ENCODE data around the gene LCLAT1.

Gene LCLAT1

GRCh38 chr2:30649278-30649677 is 202.2 kb downstream of the LCLAT1 start:
- Histone ChIP-seq H3K27me3 (ENCODE audit: control insufficient read depth, low read length) (no peaks in the 10 kb centered on the region), H3K36me3 (ENCODE audit: control insufficient read depth, low read length) (no peaks in the 10 kb centered on the region), H3K9me3 (ENCODE audit: control insufficient read depth, insufficient read depth, low read length) (no peaks in the 10 kb centered on the region), H3K4me1 (ENCODE audit: control insufficient read depth, low read length) (no peaks in the 10 kb centered on the region), H3K4me3 (ENCODE audit: low read length) (no peak overlapping the region), H3K27ac (ENCODE audit: low read depth, low read length) (no peak overlapping the region), H3K9me2 (replicated peaks; ENCODE audit: control insufficient read depth, low read length) (no peaks in the 10 kb centered on the region), H3F3A (ENCODE audit: control insufficient read depth, insufficient read depth) (no peaks in the 10 kb centered on the region), H3K79me2 (ENCODE audit: control insufficient read depth, low read length) (no peaks in the 10 kb centered on the region), H4K20me1 (ENCODE audit: control insufficient read depth, insufficient read depth, low read depth, low read length) (no peaks in the 10 kb centered on the region), H3K4me2 (ENCODE audit: low read length) (no peak overlapping the region)
- no peak for TF ChIP-seq EZH2phosphoT487 (IDR thresholded peaks at IDR 0.05; ENCODE audit: borderline replicate concordance, low read length)
- no peak for TF ChIP-seq CTCF (IDR thresholded peaks at IDR 0.05; ENCODE audit: low read depth, low read length, poor library complexity, severe bottlenecking)

DNA sequence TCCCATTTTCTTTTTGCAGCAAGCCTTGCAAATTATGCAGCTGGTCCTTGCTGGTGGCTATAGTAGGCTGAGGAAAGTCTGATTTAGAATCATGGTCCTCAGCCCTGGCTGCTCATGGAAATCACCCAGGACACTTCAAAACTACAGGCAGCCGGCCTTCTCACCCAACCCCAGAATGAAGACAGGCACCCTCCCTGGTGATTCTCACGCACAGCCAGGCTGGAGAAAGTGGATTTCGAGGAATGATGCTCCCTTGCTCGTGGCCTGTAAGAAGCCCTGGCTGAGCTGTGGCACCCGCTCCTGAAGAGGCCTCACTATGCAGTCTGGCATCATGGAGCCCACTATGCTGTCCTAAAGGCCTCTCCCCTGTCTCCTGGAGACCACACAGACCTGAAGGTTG is 202.8 kb downstream of the LCLAT1 start:
- no peak overlapping the region for H3K27ac ChIP-seq (ENCODE audit: low read depth, low read length)
- no peaks in the 10 kb centered on the region for H3F3A ChIP-seq (ENCODE audit: control insufficient read depth, insufficient read depth)
- H3K9me2 ChIP-seq (replicated peaks; ENCODE audit: control insufficient read depth, low read length), result no peaks in the 10 kb centered on the region
- TF ChIP-seq CTCF (IDR thresholded peaks at IDR 0.05; ENCODE audit: low read depth, low read length, poor library complexity, severe bottlenecking), result no peak
- TF ChIP-seq EZH2phosphoT487 (IDR thresholded peaks at IDR 0.05; ENCODE audit: borderline replicate concordance, low read length), result no peak
- H3K79me2 ChIP-seq (ENCODE audit: control insufficient read depth, low read length), result no peaks in the 10 kb centered on the region
- no peak overlapping the region for H3K4me2 ChIP-seq (ENCODE audit: low read length)
- H4K20me1 ChIP-seq (ENCODE audit: control insufficient read depth, insufficient read depth, low read depth, low read length), result no peaks in the 10 kb centered on the region
- H3K4me1 ChIP-seq (ENCODE audit: control insufficient read depth, low read length), result no peaks in the 10 kb centered on the region
- H3K36me3 ChIP-seq (ENCODE audit: control insufficient read depth, low read length), result no peaks in the 10 kb centered on the region
- no peak overlapping the region for H3K4me3 ChIP-seq (ENCODE audit: low read length)
- H3K27me3 ChIP-seq (ENCODE audit: control insufficient read depth, low read length), result no peaks in the 10 kb centered on the region
- no peaks in the 10 kb centered on the region for H3K9me3 ChIP-seq (ENCODE audit: control insufficient read depth, insufficient read depth, low read length)

DNA sequence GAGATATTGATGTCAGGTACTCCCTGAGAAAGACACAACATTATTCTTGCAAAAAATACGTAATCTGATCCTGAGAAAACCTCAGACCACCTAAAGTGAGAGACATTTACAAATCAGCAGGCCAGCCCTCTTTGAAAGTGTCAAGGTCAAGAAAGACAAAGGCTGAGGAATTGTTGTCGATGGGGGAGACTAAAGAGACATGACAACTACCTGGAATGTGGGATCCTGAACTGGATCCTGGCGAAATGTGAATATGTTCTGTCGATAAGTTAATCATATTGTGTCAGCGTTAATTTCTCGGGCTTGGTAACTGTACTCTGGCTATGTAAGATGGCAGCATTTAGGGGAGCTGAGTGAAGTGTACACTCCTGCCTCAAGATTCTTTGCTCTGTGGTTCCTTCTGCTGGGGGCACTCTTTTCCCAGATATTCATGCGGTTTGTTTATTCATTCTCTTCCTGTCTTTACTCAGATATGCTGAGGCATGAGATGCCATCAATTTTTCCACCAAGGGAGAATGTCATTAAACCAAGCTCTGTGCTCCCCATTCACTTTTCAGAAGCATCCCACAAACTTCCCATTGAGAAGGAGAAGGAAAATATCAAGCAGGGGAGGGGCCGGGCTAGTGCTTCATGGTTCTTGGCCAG is 205.3 kb downstream of the LCLAT1 start:
- TF ChIP-seq EZH2phosphoT487 (IDR thresholded peaks at IDR 0.05; ENCODE audit: borderline replicate concordance, low read length) (no peak), CTCF (IDR thresholded peaks at IDR 0.05; ENCODE audit: low read depth, low read length, poor library complexity, severe bottlenecking) (no peak)
- no peak overlapping the region for H3K27ac ChIP-seq (ENCODE audit: low read depth, low read length)
- H3K27me3 ChIP-seq (ENCODE audit: control insufficient read depth, low read length), result no peaks in the 10 kb centered on the region
- H3K9me3 ChIP-seq (ENCODE audit: control insufficient read depth, insufficient read depth, low read length), result no peaks in the 10 kb centered on the region
- H3K36me3 ChIP-seq (ENCODE audit: control insufficient read depth, low read length), result no peaks in the 10 kb centered on the region
- H3K4me1 ChIP-seq (ENCODE audit: control insufficient read depth, low read length), result no peaks in the 10 kb centered on the region
- H3K4me3 ChIP-seq (ENCODE audit: low read length), result no peak overlapping the region
- no peaks in the 10 kb centered on the region for H3K79me2 ChIP-seq (ENCODE audit: control insufficient read depth, low read length)
- H3K9me2 ChIP-seq (replicated peaks; ENCODE audit: control insufficient read depth, low read length), result no peaks in the 10 kb centered on the region
- no peak overlapping the region for H3K4me2 ChIP-seq (ENCODE audit: low read length)
- no peaks in the 10 kb centered on the region for H4K20me1 ChIP-seq (ENCODE audit: control insufficient read depth, insufficient read depth, low read depth, low read length)
- no peaks in the 10 kb centered on the region for H3F3A ChIP-seq (ENCODE audit: control insufficient read depth, insufficient read depth)

Data from DOHH2 (cell line).